ENCODE results near the gene SAG. TPM values are rescaled to one million over a fixed set of nuclear protein-coding genes. Genes with fewer than 3 reads are reported as not detected.

SAG gene
- total RNA-seq, 1 experiment from 2014 or later = not detected

DNA sequence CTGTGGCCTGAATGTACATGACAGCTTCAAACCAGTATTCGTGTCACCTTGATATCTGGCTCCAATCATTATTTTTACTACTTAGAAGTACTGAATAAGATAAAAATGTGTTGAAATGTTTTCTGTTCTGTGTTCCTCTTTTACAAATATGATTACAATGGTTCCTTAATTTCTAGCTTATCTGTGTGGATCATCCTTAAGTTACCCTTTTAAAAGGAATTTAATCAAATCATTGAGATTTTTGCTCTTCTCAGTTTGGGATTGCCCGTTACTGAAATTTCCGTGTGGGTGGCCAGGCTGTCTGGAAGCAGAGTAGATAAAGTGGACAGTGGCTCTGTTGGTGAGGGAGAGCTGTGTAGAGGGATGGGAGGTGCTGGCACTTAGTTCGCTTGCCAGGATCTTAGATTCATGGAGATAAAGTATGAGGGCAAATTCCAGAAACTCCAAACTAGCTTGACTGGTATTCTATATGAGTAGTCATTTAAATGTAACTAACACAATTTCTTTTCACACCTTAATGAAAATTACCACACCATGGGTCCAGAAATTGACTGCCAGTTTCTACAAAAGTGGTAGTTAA is 27.4 kb upstream of the SAG start:
- no peaks in the 10 kb centered on the region for H3K9me3 ChIP-seq (ENCODE audit: control insufficient read depth, insufficient read depth, low read depth, low read length)
- H3K27me3 ChIP-seq (ENCODE audit: control insufficient read depth, insufficient read depth, low read length) = no peaks in the 10 kb centered on the region
- DNase-seq (ENCODE audit: low read depth, low spot score) = no peak
- no peak overlapping the region for H3K27ac ChIP-seq (ENCODE audit: low read length)
- intact Hi-C loops (cut with micrococcal nuclease; ENCODE audit: unreplicated experiment) (loop anchor here (5.0 kb wide), 1 partner anchor 162 kb away; no protein-coding TSS in a partner anchor), in situ Hi-C loops (cut with HindIII; ENCODE audit: low pct_unique_long_range_greater_than_20kb, low sequenced_read_pairs) (no loop called here)
- no TSS peak for BruUV-seq (replicated peaks)
- no peak overlapping the region for H3K4me3 ChIP-seq (ENCODE audit: low read depth in 2 of 2, low read length in 2 of 2)
- no peaks in the 10 kb centered on the region for H3K4me1 ChIP-seq (ENCODE audit: control insufficient read depth, insufficient read depth, low read length)
- H3K36me3 ChIP-seq (ENCODE audit: control insufficient read depth, insufficient read depth, low read length) = peaks cover 60% of the 10 kb centered on the region
- TF ChIP-seq, protein P1, sequence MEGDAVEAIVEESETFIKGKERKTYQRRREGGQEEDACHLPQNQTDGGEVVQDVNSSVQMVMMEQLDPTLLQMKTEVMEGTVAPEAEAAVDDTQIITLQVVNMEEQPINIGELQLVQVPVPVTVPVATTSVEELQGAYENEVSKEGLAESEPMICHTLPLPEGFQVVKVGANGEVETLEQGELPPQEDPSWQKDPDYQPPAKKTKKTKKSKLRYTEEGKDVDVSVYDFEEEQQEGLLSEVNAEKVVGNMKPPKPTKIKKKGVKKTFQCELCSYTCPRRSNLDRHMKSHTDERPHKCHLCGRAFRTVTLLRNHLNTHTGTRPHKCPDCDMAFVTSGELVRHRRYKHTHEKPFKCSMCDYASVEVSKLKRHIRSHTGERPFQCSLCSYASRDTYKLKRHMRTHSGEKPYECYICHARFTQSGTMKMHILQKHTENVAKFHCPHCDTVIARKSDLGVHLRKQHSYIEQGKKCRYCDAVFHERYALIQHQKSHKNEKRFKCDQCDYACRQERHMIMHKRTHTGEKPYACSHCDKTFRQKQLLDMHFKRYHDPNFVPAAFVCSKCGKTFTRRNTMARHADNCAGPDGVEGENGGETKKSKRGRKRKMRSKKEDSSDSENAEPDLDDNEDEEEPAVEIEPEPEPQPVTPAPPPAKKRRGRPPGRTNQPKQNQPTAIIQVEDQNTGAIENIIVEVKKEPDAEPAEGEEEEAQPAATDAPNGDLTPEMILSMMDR (IDR thresholded peaks at IDR 0.05) = no peak
- TF ChIP-seq TCF7L2 (IDR thresholded peaks at IDR 0.05; ENCODE audit: low read depth, low read length) (no peak), POLR2AphosphoS5 (IDR thresholded peaks at IDR 0.05; ENCODE audit: low read depth, low read length) (no peak), REST (IDR thresholded peaks at IDR 0.05; ENCODE audit: insufficient read depth in 1 of 2, low read depth in 2 of 2, low read length in 1 of 2) (no peak), SIN3A (IDR thresholded peaks at IDR 0.05; ENCODE audit: borderline replicate concordance, insufficient read depth, low read depth, low read length) (no peak)
- CTCF ChIA-PET = no interaction called here
- ATAC-seq = no peak
- POLR2A ChIA-PET = no interaction called here

DNA sequence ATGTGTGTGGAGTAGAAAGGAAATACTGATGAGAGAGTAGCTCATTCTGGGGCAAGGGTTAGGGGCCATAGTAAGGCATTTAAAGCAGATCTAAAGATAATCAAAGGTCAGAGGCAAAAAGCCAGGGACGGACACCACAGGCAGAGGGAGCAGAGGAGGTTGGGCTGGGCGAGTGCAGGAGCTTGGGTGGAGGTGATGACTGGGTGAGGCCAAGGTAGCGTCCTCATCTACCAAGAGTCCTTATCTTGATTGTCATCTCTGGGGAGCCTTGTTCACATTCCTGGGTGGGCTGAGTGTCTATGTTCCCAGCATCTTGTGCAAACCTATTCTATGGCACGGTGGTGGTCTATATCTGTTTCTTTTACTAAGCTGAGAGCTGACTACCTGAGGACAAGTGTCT is 26.1 kb upstream of the SAG start:
- no peak for DNase-seq (ENCODE audit: low read depth, low spot score)
- in situ Hi-C loops (cut with HindIII; ENCODE audit: low pct_unique_long_range_greater_than_20kb, low sequenced_read_pairs) = no loop called here
- CTCF ChIA-PET = no interaction called here
- TF ChIP-seq POLR2AphosphoS5 (IDR thresholded peaks at IDR 0.05; ENCODE audit: low read depth, low read length) = no peak
- H3K9me3 ChIP-seq (ENCODE audit: control insufficient read depth, insufficient read depth, low read depth, low read length) = no peaks in the 10 kb centered on the region
- no peak overlapping the region for H3K27ac ChIP-seq (ENCODE audit: low read length)
- no peak for ATAC-seq
- H3K36me3 ChIP-seq (ENCODE audit: control insufficient read depth, insufficient read depth, low read length) = peaks cover 50% of the 10 kb centered on the region
- H3K27me3 ChIP-seq (ENCODE audit: control insufficient read depth, insufficient read depth, low read length) = no peaks in the 10 kb centered on the region
- BruUV-seq (replicated peaks) = no TSS peak
- POLR2A ChIA-PET = no interaction called here
- no peaks in the 10 kb centered on the region for H3K4me1 ChIP-seq (ENCODE audit: control insufficient read depth, insufficient read depth, low read length)
- H3K4me3 ChIP-seq (ENCODE audit: low read depth in 2 of 2, low read length in 2 of 2) = no peak overlapping the region
- intact Hi-C loops (cut with micrococcal nuclease; ENCODE audit: unreplicated experiment) = loop anchor here (5.0 kb wide), 1 partner anchor 161 kb away; no protein-coding TSS in a partner anchor

- DNase-seq (ENCODE audit: low read depth, low spot score) = no peak
- H3K4me3 ChIP-seq (ENCODE audit: low read depth in 2 of 2, low read length in 2 of 2) = no peak overlapping the region
- no peaks in the 10 kb centered on the region for H3K4me1 ChIP-seq (ENCODE audit: control insufficient read depth, insufficient read depth, low read length)
- H3K9me3 ChIP-seq (ENCODE audit: control insufficient read depth, insufficient read depth, low read depth, low read length) = no peaks in the 10 kb centered on the region
- ChIA-PET POLR2A (no interaction called here), CTCF (no interaction called here)
- in situ Hi-C loops (cut with HindIII; ENCODE audit: low pct_unique_long_range_greater_than_20kb, low sequenced_read_pairs) (no loop called here), intact Hi-C loops (cut with micrococcal nuclease; ENCODE audit: unreplicated experiment) (loop anchor here (5.0 kb wide), 1 partner anchor 160 kb away; no protein-coding TSS in a partner anchor)
- ATAC-seq = no peak
- BruUV-seq (replicated peaks) = no TSS peak
- TF ChIP-seq, protein P1 (IDR thresholded peaks at IDR 0.05) = no peak
- no peak for TF ChIP-seq REST (IDR thresholded peaks at IDR 0.05; ENCODE audit: insufficient read depth in 1 of 2, low read depth in 2 of 2, low read length in 1 of 2)
- TF ChIP-seq TCF7L2 (IDR thresholded peaks at IDR 0.05; ENCODE audit: low read depth, low read length) = no peak
- TF ChIP-seq POLR2AphosphoS5 (IDR thresholded peaks at IDR 0.05; ENCODE audit: low read depth, low read length) = no peak
- TF ChIP-seq SIN3A (IDR thresholded peaks at IDR 0.05; ENCODE audit: borderline replicate concordance, insufficient read depth, low read depth, low read length) = no peak
- H3K27me3 ChIP-seq (ENCODE audit: control insufficient read depth, insufficient read depth, low read length) = no peaks in the 10 kb centered on the region
- no peak overlapping the region for H3K27ac ChIP-seq (ENCODE audit: low read length)
- H3K36me3 ChIP-seq (ENCODE audit: control insufficient read depth, insufficient read depth, low read length) = peaks cover 50% of the 10 kb centered on the region
Observed at GRCh38 chr2:233281992-233282603, 25.5 kb upstream of the SAG start.

Measured in Panc1 (cell line).